HK-2 (cell line): ENCODE measurements around the gene FUT8.

Experiments used
- DNase-seq: peaks from one replicate; pipeline ENCODE4 v3.0.0-alpha.2; 2018; ENCODE audit not compliant: unreplicated experiment

Gene FUT8

GRCh38 chr14:65772921-65773574 lies 360.5 kb downstream of the FUT8 start:
- no peak for DNase-seq

GRCh38 chr14:65774041-65774440 lies 361.5 kb downstream of the FUT8 start:
- no peak for DNase-seq

GRCh38 chr14:65776193-65776852 lies 363.8 kb downstream of the FUT8 start:
- DNase-seq: no peak

GRCh38 chr14:65780566-65780965 lies 368.0 kb downstream of the FUT8 start:
- DNase-seq: no peak

- DNase-seq: no peak
These were observed 370.6 kb downstream of the FUT8 start for GRCh38 chr14:65783101-65783500.

GRCh38 chr14:65783576-65783975 lies 371.0 kb downstream of the FUT8 start:
- no peak for DNase-seq

- no peak for DNase-seq
These were observed 372.0 kb downstream of the FUT8 start for GRCh38 chr14:65784574-65784973.

- no peak for DNase-seq
These were observed 374.9 kb downstream of the FUT8 start for GRCh38 chr14:65787461-65787860.

GRCh38 chr14:65788876-65789275 lies 376.3 kb downstream of the FUT8 start:
- DNase-seq: no peak

GRCh38 chr14:65789363-65789762 lies 376.8 kb downstream of the FUT8 start:
- no peak for DNase-seq

- DNase-seq: no peak
These were observed 377.8 kb downstream of the FUT8 start for GRCh38 chr14:65790172-65790815.

- DNase-seq: peak; percentile 9
These were observed 378.9 kb downstream of the FUT8 start for GRCh38 chr14:65791191-65791981.

- peak; percentile 33 for DNase-seq
These were observed 379.8 kb downstream of the FUT8 start for GRCh38 chr14:65792208-65792905.
